ENCODE data around the gene SLIT3. TPM values are rescaled to one million over a fixed set of nuclear protein-coding genes. Genes with fewer than 3 reads are reported as not detected.

The SLIT3 gene
- polyA plus RNA-seq, 1 of the 3 experiments (the other 2 are of a cell fraction) = 119 TPM

- H4K20me1 ChIP-seq (ENCODE audit: insufficient read depth) = no peaks in the 10 kb centered on the region
- CTCF ChIA-PET = interaction anchor here (1.0 to 1.7 kb wide), 3 partner anchors 17 to 22 kb away, joined by 3 to 6 read pairs (median 4); no protein-coding TSS in a partner anchor
- POLR2A ChIA-PET = interaction anchor here (0.6 to 7.5 kb wide), 6 partner anchors 44 to 170 kb away, joined by 3 to 99 read pairs (median 3); no protein-coding TSS in a partner anchor
- H3K9me3 ChIP-seq = no peaks in the 10 kb centered on the region
- no peaks in the 10 kb centered on the region for H3K36me3 ChIP-seq (replicated peaks in 1 of 2; ENCODE audit: control insufficient read depth in 1 of 2, insufficient read depth in 2 of 2, low read length in 1 of 2)
- H3K9me2 ChIP-seq = no peaks in the 10 kb centered on the region
- H2AFZ ChIP-seq (ENCODE audit: low read depth) = no peak overlapping the region
- DNase-seq = peak; percentile 30
- no peaks in the 10 kb centered on the region for H3K79me2 ChIP-seq (ENCODE audit: insufficient read depth)
- no peak overlapping the region for H3K4me2 ChIP-seq
- 70% methylated on average over 5 of the region's 5 CpGs for WGBS (ENCODE audit: low lambda C conversion rate)
- TF ChIP-seq GATA2 (CRISPR knock-in tag; IDR thresholded peaks at IDR 0.05) (peak; percentile 23; the same call in 1 of the 2 replicates), RXRA (IDR thresholded peaks at IDR 0.05; ENCODE audit: borderline replicate concordance, low read depth) (no peak), EP300 (IDR thresholded peaks at IDR 0.05; ENCODE audit: borderline replicate concordance in 1 of 2, low read depth in 1 of 2, low read length in 1 of 2) (peak in 1 of 2 experiments; percentile 74; a peak in 2 of 4 replicates), ELF1 (IDR thresholded peaks at IDR 0.05) (no peak), RCOR1 (IDR thresholded peaks at IDR 0.05; ENCODE audit: low read length) (0 out of 2 replicates have a peak, but pooled peaks have one; percentile 8)
- H3F3A ChIP-seq (replicated peaks; ENCODE audit: insufficient read depth) = no peaks in the 10 kb centered on the region
- H3K4me3 ChIP-seq (ENCODE audit: low read depth in 2 of 2, low read length in 1 of 2) = no peak overlapping the region
- no peak overlapping the region for H3K9ac ChIP-seq
- H3K4me1 ChIP-seq (ENCODE audit: control insufficient read depth in 1 of 2, insufficient read depth in 2 of 2, low read depth in 1 of 2, low read length in 1 of 2) = peaks cover 0 to 48% of the 10 kb centered on the region in 2 experiments; a peak in 2 of 4 replicates
- peak overlapping the region in 1 of 2 experiments; percentile 98; a peak in 2 of 4 replicates for H3K27ac ChIP-seq (ENCODE audit: low read depth in 2 of 2, low read length in 1 of 2)
- H3K27me3 ChIP-seq (ENCODE audit: insufficient read depth) = no peaks in the 10 kb centered on the region
Measured at GRCh38 chr5:168939887-168940544, 360.9 kb downstream of the SLIT3 start.

- ChIA-PET POLR2A (interaction anchor here (1.2 to 7.5 kb wide), 2 partner anchors 22 to 56 kb away, joined by 6 to 99 read pairs; no protein-coding TSS in a partner anchor), CTCF (interaction anchor here (1.7 kb wide), 1 partner anchor 21 kb away, joined by 6 read pairs; no protein-coding TSS in a partner anchor)
- H3K36me3 ChIP-seq (replicated peaks in 1 of 2; ENCODE audit: control insufficient read depth in 1 of 2, insufficient read depth in 2 of 2, low read length in 1 of 2) = no peaks in the 10 kb centered on the region
- H3K9me3 ChIP-seq = no peaks in the 10 kb centered on the region
- TF ChIP-seq RCOR1 (IDR thresholded peaks at IDR 0.05; ENCODE audit: low read length) = no peak
- TF ChIP-seq GATA2 (CRISPR knock-in tag; IDR thresholded peaks at IDR 0.05) = no peak
- TF ChIP-seq EP300 (IDR thresholded peaks at IDR 0.05; ENCODE audit: borderline replicate concordance in 1 of 2, low read depth in 1 of 2, low read length in 1 of 2) = no peak
- TF ChIP-seq SMC3 (IDR thresholded peaks at IDR 0.05; ENCODE audit: low read depth, low read length) = no peak
- TF ChIP-seq EZH2phosphoT487 (IDR thresholded peaks at IDR 0.05; ENCODE audit: borderline replicate concordance, low read depth) = no peak
- TF ChIP-seq MXI1 (IDR thresholded peaks at IDR 0.05; ENCODE audit: low read depth, low read length) = no peak
- TF ChIP-seq FOSL2 (IDR thresholded peaks at IDR 0.05; ENCODE audit: borderline replicate concordance, low read depth) = no peak
- TF ChIP-seq FOXM1 (IDR thresholded peaks at IDR 0.05; ENCODE audit: low read depth) = no peak
- no peak for TF ChIP-seq MAX (IDR thresholded peaks at IDR 0.05; ENCODE audit: low read depth)
- no peak for TF ChIP-seq JUND (IDR thresholded peaks at IDR 0.05)
- no peak for TF ChIP-seq RAD21 (IDR thresholded peaks at IDR 0.05; ENCODE audit: low read length)
- no peak for TF ChIP-seq RXRA (IDR thresholded peaks at IDR 0.05; ENCODE audit: borderline replicate concordance, low read depth)
- TF ChIP-seq GABPA (IDR thresholded peaks at IDR 0.05; ENCODE audit: low read depth) = no peak
- no peak for TF ChIP-seq CTCF (IDR thresholded peaks at IDR 0.05)
- TF ChIP-seq ELF1 (IDR thresholded peaks at IDR 0.05) = no peak
- no peak for TF ChIP-seq IRF3 (IDR thresholded peaks at IDR 0.05; ENCODE audit: low read depth, low read length)
- TF ChIP-seq RFX5 (IDR thresholded peaks at IDR 0.05; ENCODE audit: low read length) = no peak
- H3K27me3 ChIP-seq (ENCODE audit: insufficient read depth) = no peaks in the 10 kb centered on the region
- H3K9me2 ChIP-seq = no peaks in the 10 kb centered on the region
- H3K9ac ChIP-seq = no peak overlapping the region
- H4K20me1 ChIP-seq (ENCODE audit: insufficient read depth) = no peaks in the 10 kb centered on the region
- peaks cover 0 to 41% of the 10 kb centered on the region in 2 experiments; a peak in 2 of 4 replicates for H3K4me1 ChIP-seq (ENCODE audit: control insufficient read depth in 1 of 2, insufficient read depth in 2 of 2, low read depth in 1 of 2, low read length in 1 of 2)
- no peak for DNase-seq
- H3K79me2 ChIP-seq (ENCODE audit: insufficient read depth) = no peaks in the 10 kb centered on the region
- H3K27ac ChIP-seq (ENCODE audit: low read depth in 2 of 2, low read length in 1 of 2) = peak overlapping the region in 1 of 2 experiments; percentile 98; a peak in 2 of 4 replicates
- no peak overlapping the region for H3K4me3 ChIP-seq (ENCODE audit: low read depth in 2 of 2, low read length in 1 of 2)
- H2AFZ ChIP-seq (ENCODE audit: low read depth) = no peak overlapping the region
- H3F3A ChIP-seq (replicated peaks; ENCODE audit: insufficient read depth) = no peaks in the 10 kb centered on the region
- no peak overlapping the region for H3K4me2 ChIP-seq
- WGBS (ENCODE audit: low lambda C conversion rate) = 94% methylated on average over 9 of the region's 9 CpGs
Measured at GRCh38 chr5:168939156-168939800, 361.7 kb downstream of the SLIT3 start.

Data from SK-N-SH (cell line).